MM.1S (cell line): ENCODE results near the gene KRT79.

Experiments
- EZH2phosphoT487 ChIP-seq: fragments of 300-600 bp; sonication (generic); IDR thresholded peaks from 2 replicates; pipeline ENCODE4 v1.6.1; 2018; ENCODE audit warnings: antibody characterized with exemption, low read length
- TF ChIP-seq, protein P1 (sequence below): fragments of 300-600 bp; sonication (generic); IDR thresholded peaks from 2 replicates; pipeline ENCODE4 v1.5.1; 2016; ENCODE audit warnings: antibody characterized with exemption, low read length, mixed read lengths

- TF ChIP-seq EZH2phosphoT487 = no peak
- TF ChIP-seq, protein P1, sequence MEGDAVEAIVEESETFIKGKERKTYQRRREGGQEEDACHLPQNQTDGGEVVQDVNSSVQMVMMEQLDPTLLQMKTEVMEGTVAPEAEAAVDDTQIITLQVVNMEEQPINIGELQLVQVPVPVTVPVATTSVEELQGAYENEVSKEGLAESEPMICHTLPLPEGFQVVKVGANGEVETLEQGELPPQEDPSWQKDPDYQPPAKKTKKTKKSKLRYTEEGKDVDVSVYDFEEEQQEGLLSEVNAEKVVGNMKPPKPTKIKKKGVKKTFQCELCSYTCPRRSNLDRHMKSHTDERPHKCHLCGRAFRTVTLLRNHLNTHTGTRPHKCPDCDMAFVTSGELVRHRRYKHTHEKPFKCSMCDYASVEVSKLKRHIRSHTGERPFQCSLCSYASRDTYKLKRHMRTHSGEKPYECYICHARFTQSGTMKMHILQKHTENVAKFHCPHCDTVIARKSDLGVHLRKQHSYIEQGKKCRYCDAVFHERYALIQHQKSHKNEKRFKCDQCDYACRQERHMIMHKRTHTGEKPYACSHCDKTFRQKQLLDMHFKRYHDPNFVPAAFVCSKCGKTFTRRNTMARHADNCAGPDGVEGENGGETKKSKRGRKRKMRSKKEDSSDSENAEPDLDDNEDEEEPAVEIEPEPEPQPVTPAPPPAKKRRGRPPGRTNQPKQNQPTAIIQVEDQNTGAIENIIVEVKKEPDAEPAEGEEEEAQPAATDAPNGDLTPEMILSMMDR = no peak
Measured at GRCh38 chr12:52805000-52805399, 29.1 kb downstream of the KRT79 start.
